ENCODE data around the gene SAMD1. TPM values are rescaled to one million over a fixed set of nuclear protein-coding genes. Genes with fewer than 3 reads are reported as not detected.

The SAMD1 gene
- total RNA-seq, 1 experiment from 2014 or later, result 62.2 TPM

- CTCF ChIA-PET, result no interaction called here
- no peak for DNase-seq
Observed at GRCh38 chr19:14093117-14093823, 2.7 kb upstream of the SAMD1 start.

GRCh38 chr19:14091813-14092462 is 1.4 kb upstream of the SAMD1 start:
- H3K4me3 ChIP-seq (ENCODE audit: low read length), result peak overlapping the region; percentile 89
- peak overlapping the region; percentile 98 for H3K4me2 ChIP-seq (ENCODE audit: low read length)
- H3K27me3 ChIP-seq (ENCODE audit: low read length), result no peaks in the 10 kb centered on the region
- peak overlapping the region; percentile 92 for H2AFZ ChIP-seq (ENCODE audit: low read length)
- BruUV-seq (replicated peaks), result TSS peak; percentile 75
- H3K9ac ChIP-seq (ENCODE audit: low read length), result peak overlapping the region; percentile 59; the same call in 1 of the 2 replicates
- DNase-seq (no peak), ATAC-seq (no peak; the same call in 1 of the 2 replicates)
- H3K79me2 ChIP-seq (ENCODE audit: low read length), result no peaks in the 10 kb centered on the region
- CTCF ChIA-PET, result no interaction called here
- TF ChIP-seq EZH2phosphoT487 (IDR thresholded peaks at IDR 0.05; ENCODE audit: borderline replicate concordance, low read length), result no peak
- TF ChIP-seq CTCF (conservative IDR thresholded peaks at IDR 0.05; ENCODE audit: low read depth, low read length), result no peak
- no peak for TF ChIP-seq EZH2 (IDR thresholded peaks at IDR 0.05; ENCODE audit: low read length, unreplicated experiment)
- intact Hi-C loops (cut with micrococcal nuclease), result no loop called here
- peaks cover 7% of the 10 kb centered on the region; the same call in 1 of the 2 replicates for H3K9me3 ChIP-seq (ENCODE audit: low read length)
- H4K20me1 ChIP-seq (ENCODE audit: low read length), result no peaks in the 10 kb centered on the region
- no peaks in the 10 kb centered on the region for H3F3A ChIP-seq (ENCODE audit: low read length, unreplicated experiment)
- no peaks in the 10 kb centered on the region for H3K9me2 ChIP-seq (replicated peaks; ENCODE audit: low read length)
- no peak overlapping the region for H3K27ac ChIP-seq (ENCODE audit: low read length)
- POLR2A ChIA-PET (ENCODE audit: unreplicated experiment), result no interaction called here
- peaks cover 8% of the 10 kb centered on the region; the same call in 1 of the 2 replicates for H3K4me1 ChIP-seq (ENCODE audit: insufficient read depth, low read length)
- H3K36me3 ChIP-seq (ENCODE audit: low read depth, low read length), result peaks cover 6% of the 10 kb centered on the region

More at GRCh38 chr19:14093117-14093823, 2.7 kb upstream of the SAMD1 start:
- no peaks in the 10 kb centered on the region for H3K79me2 ChIP-seq (ENCODE audit: low read length)
- no peak for ATAC-seq
- H4K20me1 ChIP-seq (ENCODE audit: low read length), result no peaks in the 10 kb centered on the region
- POLR2A ChIA-PET (ENCODE audit: unreplicated experiment), result no interaction called here
- H3K4me3 ChIP-seq (ENCODE audit: low read length), result no peak overlapping the region
- intact Hi-C loops (cut with micrococcal nuclease), result no loop called here
- H3K27me3 ChIP-seq (ENCODE audit: low read length), result no peaks in the 10 kb centered on the region
- no peaks in the 10 kb centered on the region for H3F3A ChIP-seq (ENCODE audit: low read length, unreplicated experiment)
- H3K27ac ChIP-seq (ENCODE audit: low read length), result no peak overlapping the region
- H3K9me2 ChIP-seq (replicated peaks; ENCODE audit: low read length), result no peaks in the 10 kb centered on the region
- no TSS peak for BruUV-seq (replicated peaks)
- peaks cover 8% of the 10 kb centered on the region; the same call in 1 of the 2 replicates for H3K4me1 ChIP-seq (ENCODE audit: insufficient read depth, low read length)
- no peak for TF ChIP-seq CTCF (conservative IDR thresholded peaks at IDR 0.05; ENCODE audit: low read depth, low read length)
- TF ChIP-seq EZH2phosphoT487 (IDR thresholded peaks at IDR 0.05; ENCODE audit: borderline replicate concordance, low read length), result no peak
- TF ChIP-seq EZH2 (IDR thresholded peaks at IDR 0.05; ENCODE audit: low read length, unreplicated experiment), result no peak
- no peak overlapping the region for H2AFZ ChIP-seq (ENCODE audit: low read length)
- peaks cover 7% of the 10 kb centered on the region; the same call in 1 of the 2 replicates for H3K9me3 ChIP-seq (ENCODE audit: low read length)
- no peak overlapping the region for H3K4me2 ChIP-seq (ENCODE audit: low read length)
- H3K36me3 ChIP-seq (ENCODE audit: low read depth, low read length), result peaks cover 6% of the 10 kb centered on the region
- no peak overlapping the region for H3K9ac ChIP-seq (ENCODE audit: low read length)

All from PC-3 (cell line).